Nephron progenitor cell (in vitro differentiated cells): ENCODE measurements around the gene MFNG.

Experiments used
- DNase-seq: peaks from one replicate; pipeline ENCODE4 v3.0.0; 2021
- H3K27ac Mint-ChIP-seq: 2 replicates; pipeline ENCODE4 v1.8.0; 2021; ENCODE audit warnings: mild to moderate bottlenecking, moderate library complexity, mixed read lengths
- H3K27me3 Mint-ChIP-seq: 2 replicates; pipeline ENCODE4 v1.8.0; 2021; ENCODE audit warnings: mild to moderate bottlenecking, low read depth, mixed read lengths; ENCODE audit not compliant: poor library complexity
- H3K36me3 Mint-ChIP-seq: 2 replicates; pipeline ENCODE4 v1.8.0; 2021; ENCODE audit warnings: low read depth, mixed read lengths
- H3K4me1 Mint-ChIP-seq: 2 replicates; pipeline ENCODE4 v1.8.0; 2021; ENCODE audit warnings: mixed read lengths
- H3K4me3 Mint-ChIP-seq: 2 replicates; pipeline ENCODE4 v1.8.0; 2021; ENCODE audit warnings: mild to moderate bottlenecking, moderate library complexity, mixed read lengths
- H3K9me3 Mint-ChIP-seq: 2 replicates; pipeline ENCODE4 v1.8.0; 2021; ENCODE audit warnings: mild to moderate bottlenecking, moderate library complexity, mixed read lengths
- TF ChIP-seq, protein P1 (sequence below): fragments of 200-600 bp; sonication (generic); IDR thresholded peaks from 2 replicates; pipeline ENCODE4 v1.5.0; 2021; ENCODE audit warnings: antibody characterized with exemption

Gene MFNG

DNA sequence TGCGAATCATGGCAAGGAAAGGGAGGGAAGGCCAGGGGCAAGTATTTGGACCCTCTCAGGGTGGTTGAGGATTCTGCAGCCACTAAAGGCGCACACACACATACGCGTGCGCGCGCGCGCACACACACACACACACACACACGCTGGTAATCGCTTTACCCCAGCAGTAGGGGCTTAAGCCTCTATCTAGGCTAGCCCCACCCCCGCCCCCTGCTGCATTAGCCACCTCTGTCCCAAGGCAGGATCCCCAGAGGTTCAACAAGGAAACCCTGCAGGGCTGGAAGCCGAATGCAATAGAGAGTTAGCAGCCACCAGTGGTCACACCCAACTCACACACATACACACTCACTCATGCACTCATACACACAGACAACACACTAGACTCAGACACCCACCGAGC lies 30.3 kb downstream of the MFNG start:
- Mint-ChIP-seq H3K4me1 (peaks cover 27% of the 10 kb centered on the region), H3K27me3 (peaks cover 61% of the 10 kb centered on the region), H3K4me3 (no peak overlapping the region), H3K36me3 (no peaks in the 10 kb centered on the region), H3K9me3 (peaks cover 7% of the 10 kb centered on the region), H3K27ac (no peak overlapping the region)
- TF ChIP-seq, protein P1, sequence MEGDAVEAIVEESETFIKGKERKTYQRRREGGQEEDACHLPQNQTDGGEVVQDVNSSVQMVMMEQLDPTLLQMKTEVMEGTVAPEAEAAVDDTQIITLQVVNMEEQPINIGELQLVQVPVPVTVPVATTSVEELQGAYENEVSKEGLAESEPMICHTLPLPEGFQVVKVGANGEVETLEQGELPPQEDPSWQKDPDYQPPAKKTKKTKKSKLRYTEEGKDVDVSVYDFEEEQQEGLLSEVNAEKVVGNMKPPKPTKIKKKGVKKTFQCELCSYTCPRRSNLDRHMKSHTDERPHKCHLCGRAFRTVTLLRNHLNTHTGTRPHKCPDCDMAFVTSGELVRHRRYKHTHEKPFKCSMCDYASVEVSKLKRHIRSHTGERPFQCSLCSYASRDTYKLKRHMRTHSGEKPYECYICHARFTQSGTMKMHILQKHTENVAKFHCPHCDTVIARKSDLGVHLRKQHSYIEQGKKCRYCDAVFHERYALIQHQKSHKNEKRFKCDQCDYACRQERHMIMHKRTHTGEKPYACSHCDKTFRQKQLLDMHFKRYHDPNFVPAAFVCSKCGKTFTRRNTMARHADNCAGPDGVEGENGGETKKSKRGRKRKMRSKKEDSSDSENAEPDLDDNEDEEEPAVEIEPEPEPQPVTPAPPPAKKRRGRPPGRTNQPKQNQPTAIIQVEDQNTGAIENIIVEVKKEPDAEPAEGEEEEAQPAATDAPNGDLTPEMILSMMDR, result no peak
- no peak for DNase-seq

DNA sequence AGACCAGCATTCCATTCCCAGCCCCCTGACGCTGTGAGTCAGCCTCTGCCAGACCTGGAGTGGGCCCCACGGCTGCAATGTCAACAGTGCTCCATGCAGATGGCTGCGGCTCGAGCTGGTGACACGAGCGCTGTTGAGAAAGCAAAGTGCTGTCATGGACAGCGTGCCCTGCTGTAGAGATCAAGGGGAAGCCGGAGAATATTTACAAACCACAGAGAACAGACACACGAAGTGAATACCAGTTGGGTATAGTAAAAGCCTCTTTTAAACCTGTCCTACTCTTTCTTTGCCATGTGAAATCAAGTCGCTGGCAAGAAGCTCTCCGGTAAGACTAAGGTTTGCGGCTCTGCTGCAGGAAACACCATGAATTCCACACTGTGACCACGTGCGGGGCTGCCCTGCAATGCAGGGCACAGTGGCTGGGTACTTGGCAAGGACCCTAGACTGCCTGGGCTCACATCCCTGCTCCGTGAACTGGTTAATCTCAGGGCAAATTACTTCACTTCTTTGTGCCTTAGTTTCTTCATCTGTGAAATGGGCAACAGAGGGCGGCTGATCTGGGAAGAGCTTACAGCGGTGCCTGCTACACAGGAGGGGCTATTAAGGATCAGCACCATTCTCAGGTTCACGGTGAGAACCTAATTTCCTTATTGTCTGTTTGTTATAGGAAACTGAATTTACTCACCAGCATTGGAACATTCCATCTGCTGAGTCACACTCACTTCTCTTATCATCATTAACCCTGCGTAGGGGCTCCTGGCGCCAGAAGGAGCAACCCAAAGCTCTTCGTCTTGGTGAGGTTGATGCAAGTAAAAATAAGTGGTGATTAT lies 31.1 kb downstream of the MFNG start:
- TF ChIP-seq, protein P1, result no peak
- Mint-ChIP-seq H3K27ac (no peak overlapping the region), H3K4me3 (no peak overlapping the region), H3K4me1 (peaks cover 31% of the 10 kb centered on the region), H3K27me3 (peaks cover 58% of the 10 kb centered on the region), H3K9me3 (peaks cover 11% of the 10 kb centered on the region), H3K36me3 (no peaks in the 10 kb centered on the region)
- DNase-seq, result peak; percentile 33

DNA sequence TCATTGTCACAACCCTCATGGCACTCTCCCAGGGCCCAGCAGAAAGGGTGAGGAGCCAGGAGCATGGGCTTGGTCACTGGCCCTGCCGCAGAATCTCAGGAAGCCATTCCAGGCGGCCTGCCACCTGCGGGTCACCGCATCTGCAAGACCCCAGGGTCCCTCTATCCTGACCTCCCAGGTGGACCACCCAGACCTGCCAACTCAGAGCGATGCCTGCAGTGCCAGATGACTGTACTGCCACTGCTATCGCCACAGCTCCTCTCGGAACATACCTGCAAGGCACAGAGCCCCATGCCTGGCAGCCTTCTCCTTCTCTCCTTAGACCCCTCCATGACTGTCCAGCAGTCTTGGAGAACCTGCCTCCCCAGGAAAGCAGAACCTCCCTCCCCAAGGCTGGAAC lies 32.5 kb downstream of the MFNG start:
- no peak for DNase-seq
- no peak overlapping the region for H3K4me3 Mint-ChIP-seq
- H3K27ac Mint-ChIP-seq, result no peak overlapping the region
- H3K9me3 Mint-ChIP-seq, result peaks cover 11% of the 10 kb centered on the region
- TF ChIP-seq, protein P1, result no peak
- peaks cover 45% of the 10 kb centered on the region for H3K27me3 Mint-ChIP-seq
- H3K4me1 Mint-ChIP-seq, result peaks cover 44% of the 10 kb centered on the region
- no peaks in the 10 kb centered on the region for H3K36me3 Mint-ChIP-seq

DNA sequence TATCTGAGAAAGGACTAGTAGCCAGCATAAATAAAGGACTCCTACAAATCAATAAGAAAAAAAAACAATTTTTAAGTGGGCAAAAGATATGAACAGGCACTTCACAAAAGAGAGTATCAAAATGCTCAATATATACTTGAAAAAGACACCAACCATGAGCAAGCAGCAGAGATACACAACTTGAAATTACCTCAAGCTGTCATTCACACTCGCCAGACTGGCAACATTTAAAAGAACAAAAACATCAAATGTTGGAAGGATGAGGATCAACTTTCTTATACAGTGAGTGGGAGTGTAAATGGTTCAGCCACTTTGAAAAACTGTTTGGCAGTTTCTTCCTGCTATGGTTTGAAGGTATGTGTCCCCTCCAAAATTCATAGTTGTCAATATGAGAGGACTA lies 35.0 kb downstream of the MFNG start:
- H3K4me3 Mint-ChIP-seq, result no peak overlapping the region

DNA sequence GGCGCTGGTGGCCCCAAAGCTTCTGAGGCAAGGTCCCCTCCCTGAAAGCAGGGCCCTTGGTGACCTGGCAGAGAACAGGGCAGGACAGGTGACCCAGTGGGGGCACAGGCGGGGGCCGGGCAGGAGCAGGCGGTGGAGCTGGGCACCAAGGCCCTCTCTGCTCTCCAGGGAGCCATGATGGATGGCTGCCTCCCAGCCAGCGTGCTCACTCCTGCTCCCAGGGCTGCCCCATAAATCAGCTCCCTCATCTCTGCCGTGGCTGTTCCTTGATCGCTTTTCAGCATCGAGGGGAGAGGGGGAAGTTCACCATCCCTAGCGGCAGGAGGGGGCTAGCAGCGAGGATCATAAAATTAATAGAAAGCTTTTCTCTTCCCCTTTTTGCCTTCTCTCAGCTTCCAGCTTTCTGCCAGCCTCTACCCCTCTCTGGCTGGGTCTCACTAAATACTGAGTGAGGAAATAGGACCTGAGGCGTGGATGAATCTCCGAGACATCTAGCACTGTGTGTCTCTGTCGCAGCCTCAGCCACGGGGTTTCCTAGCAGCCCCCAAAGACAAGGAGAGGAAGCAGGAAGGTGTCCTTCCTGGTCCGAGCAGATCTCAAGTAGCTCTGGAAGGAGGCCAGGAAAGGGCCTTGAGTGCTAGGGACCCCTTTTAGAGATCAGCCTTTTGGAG lies 36.7 kb downstream of the MFNG start:
- H3K9me3 Mint-ChIP-seq, result peaks cover 11% of the 10 kb centered on the region
- H3K4me1 Mint-ChIP-seq, result peaks cover 25% of the 10 kb centered on the region
- DNase-seq, result peak; percentile 66
- H3K36me3 Mint-ChIP-seq, result no peaks in the 10 kb centered on the region
- H3K27ac Mint-ChIP-seq, result no peak overlapping the region
- TF ChIP-seq, protein P1, result no peak
- peaks cover 45% of the 10 kb centered on the region for H3K27me3 Mint-ChIP-seq
- no peak overlapping the region for H3K4me3 Mint-ChIP-seq

More for the DNA sequence above, 35.0 kb downstream of the MFNG start:
- DNase-seq, result no peak
- TF ChIP-seq, protein P1, result no peak
- no peaks in the 10 kb centered on the region for H3K36me3 Mint-ChIP-seq
- H3K27me3 Mint-ChIP-seq, result peaks cover 43% of the 10 kb centered on the region
- H3K9me3 Mint-ChIP-seq, result peaks cover 11% of the 10 kb centered on the region
- H3K4me1 Mint-ChIP-seq, result peaks cover 41% of the 10 kb centered on the region
- H3K27ac Mint-ChIP-seq, result no peak overlapping the region
